ENCODE measurements around the gene SYTL3.

SYTL3 gene

DNA sequence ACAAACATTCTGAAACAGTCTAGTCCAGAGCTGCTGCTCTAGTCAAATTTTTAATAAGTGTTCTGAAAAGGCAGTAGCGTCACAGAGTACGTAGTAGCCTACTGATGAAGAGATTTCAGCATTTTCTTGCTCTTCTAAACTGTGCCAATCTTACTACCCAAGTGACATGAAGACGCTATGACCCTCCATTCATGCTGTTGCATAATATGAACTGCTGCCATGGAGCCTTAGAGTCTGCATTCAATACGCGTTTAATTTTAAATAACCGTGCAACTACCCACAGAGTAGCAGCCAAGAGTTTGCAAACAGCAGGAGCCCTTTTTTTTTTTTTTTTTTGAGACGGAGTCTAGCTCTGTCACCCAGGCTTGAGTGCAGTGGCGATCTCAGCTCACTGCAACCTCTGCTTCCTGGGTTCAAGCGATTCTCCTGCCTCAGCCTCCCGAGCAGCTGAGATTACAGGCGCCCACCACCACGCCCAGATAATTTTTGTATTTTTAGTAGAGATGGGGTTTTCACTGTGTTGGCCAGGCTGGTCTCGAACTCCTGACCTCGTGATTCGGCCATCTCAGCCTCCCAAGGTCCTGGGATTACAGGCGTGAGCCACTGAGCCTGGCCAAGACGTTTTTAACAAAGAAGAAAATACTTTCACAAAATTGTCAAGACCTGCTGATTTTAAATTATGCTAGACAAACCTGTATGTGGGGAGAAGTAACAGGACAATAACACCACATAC lies 125.0 kb downstream of the SYTL3 start:
- TF ChIP-seq, protein P1, sequence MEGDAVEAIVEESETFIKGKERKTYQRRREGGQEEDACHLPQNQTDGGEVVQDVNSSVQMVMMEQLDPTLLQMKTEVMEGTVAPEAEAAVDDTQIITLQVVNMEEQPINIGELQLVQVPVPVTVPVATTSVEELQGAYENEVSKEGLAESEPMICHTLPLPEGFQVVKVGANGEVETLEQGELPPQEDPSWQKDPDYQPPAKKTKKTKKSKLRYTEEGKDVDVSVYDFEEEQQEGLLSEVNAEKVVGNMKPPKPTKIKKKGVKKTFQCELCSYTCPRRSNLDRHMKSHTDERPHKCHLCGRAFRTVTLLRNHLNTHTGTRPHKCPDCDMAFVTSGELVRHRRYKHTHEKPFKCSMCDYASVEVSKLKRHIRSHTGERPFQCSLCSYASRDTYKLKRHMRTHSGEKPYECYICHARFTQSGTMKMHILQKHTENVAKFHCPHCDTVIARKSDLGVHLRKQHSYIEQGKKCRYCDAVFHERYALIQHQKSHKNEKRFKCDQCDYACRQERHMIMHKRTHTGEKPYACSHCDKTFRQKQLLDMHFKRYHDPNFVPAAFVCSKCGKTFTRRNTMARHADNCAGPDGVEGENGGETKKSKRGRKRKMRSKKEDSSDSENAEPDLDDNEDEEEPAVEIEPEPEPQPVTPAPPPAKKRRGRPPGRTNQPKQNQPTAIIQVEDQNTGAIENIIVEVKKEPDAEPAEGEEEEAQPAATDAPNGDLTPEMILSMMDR (conservative IDR thresholded peaks at IDR 0.05; ENCODE audit: control insufficient read depth, insufficient read depth, low read depth, low read length), result no peak
- no peak for DNase-seq (ENCODE audit: low read depth)
- no peak overlapping the region for H3K4me3 ChIP-seq (ENCODE audit: control insufficient read depth, low read depth, low read length)

DNA sequence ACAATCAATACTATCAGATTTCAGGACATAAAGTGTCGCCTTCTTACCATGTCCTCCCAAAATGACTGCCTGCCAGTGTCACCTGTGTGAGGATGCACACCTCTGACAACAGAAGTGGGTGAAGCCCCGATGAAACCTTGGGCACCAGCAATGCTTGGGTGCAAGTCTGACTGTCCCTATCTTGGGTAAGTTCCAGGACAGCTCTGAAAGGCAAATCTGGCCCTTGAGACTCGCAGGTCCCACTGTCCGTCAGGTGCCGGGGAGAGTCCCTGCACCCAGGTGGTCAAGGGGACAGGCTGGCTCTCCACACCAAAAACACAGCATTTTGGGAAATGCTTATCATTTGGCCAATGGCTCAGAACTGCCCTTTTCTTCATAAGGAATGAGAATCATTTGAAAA lies 126.0 kb downstream of the SYTL3 start:
- no peak overlapping the region for H3K4me3 ChIP-seq (ENCODE audit: control insufficient read depth, low read depth, low read length)

DNA sequence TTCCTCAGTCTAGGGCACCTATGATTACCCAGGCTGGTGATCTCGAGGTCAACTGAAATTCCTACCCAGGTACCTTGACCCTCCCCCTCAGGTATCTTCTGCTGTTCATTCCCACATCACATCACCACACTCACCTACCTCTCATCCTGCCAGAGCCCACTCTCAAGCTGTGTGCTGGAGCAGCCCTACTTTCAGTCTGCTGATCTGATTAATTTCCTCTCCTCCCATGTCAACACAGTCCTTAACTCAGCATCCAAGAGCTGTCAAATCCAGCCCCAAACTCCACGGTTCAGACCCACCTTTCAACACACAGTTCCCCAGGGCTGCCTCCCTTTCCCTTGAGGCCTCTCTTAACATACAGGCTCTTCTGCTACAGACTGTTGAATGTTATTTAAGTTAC lies 126.9 kb downstream of the SYTL3 start:
- H3K4me3 ChIP-seq (ENCODE audit: control insufficient read depth, low read depth, low read length), result no peak overlapping the region
- TF ChIP-seq, protein P1 (conservative IDR thresholded peaks at IDR 0.05; ENCODE audit: control insufficient read depth, insufficient read depth, low read depth, low read length), result no peak
- no peak for DNase-seq (ENCODE audit: low read depth)

More for the DNA sequence above, 126.0 kb downstream of the SYTL3 start:
- TF ChIP-seq, protein P1 (conservative IDR thresholded peaks at IDR 0.05; ENCODE audit: control insufficient read depth, insufficient read depth, low read depth, low read length), result no peak
- no peak for DNase-seq (ENCODE audit: low read depth)

DNA sequence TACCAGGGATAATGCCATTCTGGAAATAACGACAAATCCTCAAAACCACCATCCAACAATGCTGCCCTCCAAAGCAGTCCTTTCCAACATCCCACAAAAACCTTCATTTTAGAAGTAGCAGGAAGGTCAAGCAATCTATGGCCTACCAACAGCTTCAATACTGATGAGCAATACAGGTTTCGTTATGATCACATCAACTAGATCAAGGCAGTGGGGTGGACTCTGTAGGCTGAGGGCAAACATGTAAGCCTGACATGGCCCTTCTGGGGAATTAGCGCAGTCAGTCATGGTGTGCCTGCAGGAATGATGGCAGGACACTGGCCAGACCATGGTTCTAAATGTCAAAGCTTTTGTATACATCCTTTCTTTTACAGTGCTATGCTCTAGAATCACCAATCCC lies 127.7 kb downstream of the SYTL3 start:
- H3K4me3 ChIP-seq (ENCODE audit: control insufficient read depth, low read depth, low read length), result no peak overlapping the region
- TF ChIP-seq, protein P1 (conservative IDR thresholded peaks at IDR 0.05; ENCODE audit: control insufficient read depth, insufficient read depth, low read depth, low read length), result no peak
- DNase-seq (ENCODE audit: low read depth), result no peak

DNA sequence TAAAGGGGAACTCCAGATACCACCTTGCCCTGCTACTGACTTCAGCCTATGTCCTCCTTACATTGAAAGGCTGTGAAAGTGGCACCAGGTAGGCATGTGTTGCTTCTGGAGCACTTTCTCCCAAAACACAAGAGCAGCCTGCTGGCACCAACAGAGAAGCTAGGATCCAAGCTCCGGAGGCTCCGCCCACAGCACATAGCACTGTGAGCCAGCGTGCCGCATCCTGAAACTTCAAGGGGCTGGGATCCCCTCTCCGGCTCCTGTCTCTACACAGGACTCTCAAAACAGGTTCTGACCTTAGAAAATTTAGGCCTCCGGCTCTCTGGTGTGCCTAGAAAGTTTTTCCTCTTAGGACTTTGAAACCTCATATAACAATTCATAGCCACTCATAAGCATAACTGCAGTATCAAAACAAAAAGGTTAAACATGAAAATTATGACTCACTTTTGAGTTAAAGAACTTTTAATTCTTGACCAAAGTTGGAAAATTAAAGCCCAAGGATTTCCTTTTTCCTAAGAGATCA lies 128.2 kb downstream of the SYTL3 start:
- no peak overlapping the region for H3K4me3 ChIP-seq (ENCODE audit: control insufficient read depth, low read depth, low read length)
- no peak for DNase-seq (ENCODE audit: low read depth)
- TF ChIP-seq, protein P1 (conservative IDR thresholded peaks at IDR 0.05; ENCODE audit: control insufficient read depth, insufficient read depth, low read depth, low read length), result no peak

DNA sequence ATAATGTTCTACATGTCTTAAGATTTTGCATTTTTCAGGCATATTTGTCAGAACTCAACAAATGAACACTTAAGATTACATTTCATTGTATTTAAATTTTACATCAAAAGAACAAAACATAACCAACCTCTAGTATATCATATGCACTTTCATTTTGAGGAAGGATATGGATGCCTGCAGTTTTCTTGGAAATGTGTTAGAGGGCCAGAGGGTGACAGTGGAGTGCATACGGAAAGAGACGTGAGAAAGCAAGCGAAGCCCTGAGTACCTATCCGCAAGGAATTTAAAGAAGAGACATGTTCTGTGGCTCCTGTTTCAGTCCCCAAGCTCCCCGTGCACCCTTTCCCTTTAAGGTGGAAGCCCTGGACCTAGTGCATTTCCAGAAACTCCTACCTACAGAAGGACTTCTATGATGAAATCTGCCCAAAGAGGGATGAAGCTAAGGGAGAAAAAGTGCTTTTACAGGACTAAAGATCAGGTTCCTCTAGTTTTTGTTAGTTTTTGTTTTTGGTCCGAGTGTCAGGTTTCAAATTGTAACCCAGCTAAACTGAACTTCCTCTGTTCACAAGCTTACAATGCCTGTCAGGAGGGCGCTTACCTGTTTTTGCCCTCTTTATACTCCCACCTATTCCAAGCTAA lies 130.5 kb downstream of the SYTL3 start:
- H3K4me3 ChIP-seq (ENCODE audit: control insufficient read depth, low read depth, low read length), result no peak overlapping the region
- DNase-seq (ENCODE audit: low read depth), result no peak
- TF ChIP-seq, protein P1 (conservative IDR thresholded peaks at IDR 0.05; ENCODE audit: control insufficient read depth, insufficient read depth, low read depth, low read length), result no peak

All from fibroblast of mammary gland (primary cell).